GM19351 (cell line): ENCODE data around the gene CACHD1.
"Not testable (repeated sequence)": the region's sequence is repeated elsewhere in the genome, so short reads cannot be mapped to it uniquely, and the experiment has no call there.

ENCODE experiments used
- ATAC-seq: cut with Tn5 transposase; IDR thresholded peaks from one replicate; pipeline ENCODE4 v1.9.1; 2021; ENCODE audit warnings: mild to moderate bottlenecking, moderate library complexity; ENCODE audit not compliant: unreplicated experiment

The CACHD1 gene

DNA sequence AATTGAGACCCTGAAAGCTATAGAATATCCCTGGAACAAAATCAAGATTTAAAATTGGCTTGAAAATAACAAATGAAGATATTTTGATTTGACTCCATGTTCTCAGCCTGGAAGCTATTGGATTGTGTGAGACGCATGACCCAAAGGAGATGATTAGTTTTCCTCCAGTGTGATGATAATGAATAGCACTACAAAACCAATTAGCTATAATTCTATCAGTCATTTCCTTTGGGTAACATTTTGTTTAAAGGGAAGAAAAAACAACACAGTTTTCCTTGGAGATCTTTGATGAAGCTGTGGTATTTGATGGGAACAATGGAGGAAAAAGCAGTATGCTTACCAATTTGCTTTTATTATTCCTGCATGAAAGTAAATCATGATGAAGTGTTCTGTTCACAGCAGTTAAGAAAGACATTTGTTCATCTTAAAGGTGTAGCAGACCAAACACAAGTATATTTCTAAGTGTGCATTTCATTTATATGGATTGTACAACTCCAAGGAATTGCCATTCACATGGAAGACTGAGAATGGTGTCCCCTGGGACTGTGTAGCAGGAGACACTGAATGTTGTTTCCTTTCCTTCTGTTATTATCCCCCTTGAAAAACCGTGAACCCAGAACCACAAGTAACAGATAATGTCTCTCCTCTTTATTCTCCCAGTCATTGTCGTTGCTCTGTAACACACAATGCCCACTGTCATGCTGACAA, 111.4 kb downstream of the CACHD1 start:
- ATAC-seq = no peak

DNA sequence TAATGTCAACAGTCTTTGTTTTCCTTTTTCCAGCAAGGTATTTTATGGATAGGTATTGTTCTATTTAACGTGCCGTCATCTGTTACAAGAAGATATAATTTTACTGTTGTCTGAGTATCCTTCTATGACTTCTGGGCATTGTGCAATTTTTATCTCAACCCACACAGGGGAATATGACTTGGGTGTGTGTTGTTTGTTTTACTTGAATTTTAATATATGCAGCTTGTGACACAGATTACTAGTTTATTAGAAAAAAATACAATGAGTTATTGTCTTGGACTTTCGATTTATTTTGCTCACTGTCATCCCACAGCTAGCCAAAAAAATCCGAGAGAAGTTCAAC, 111.9 kb downstream of the CACHD1 start:
- no peak for ATAC-seq

DNA sequence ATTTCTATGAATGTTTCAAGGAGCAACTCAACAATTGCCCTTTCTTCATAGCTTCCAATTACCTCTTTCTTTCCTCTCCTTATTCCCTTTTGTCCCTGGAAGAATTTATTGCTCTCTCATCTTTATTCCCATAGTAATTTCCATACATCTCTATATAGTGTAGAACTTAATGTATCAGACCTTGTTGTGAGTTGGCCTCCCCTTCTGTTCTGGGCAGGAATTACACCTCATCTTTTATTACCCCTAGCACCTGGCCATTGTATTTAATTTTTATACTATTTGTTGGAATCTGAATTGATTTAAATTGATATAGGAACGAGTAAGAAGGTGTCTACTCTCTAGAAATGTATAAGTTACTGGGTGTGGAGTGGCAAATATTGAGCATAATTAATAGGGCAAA, 114.5 kb downstream of the CACHD1 start:
- no peak for ATAC-seq

- ATAC-seq = no peak
These were observed 118.9 kb downstream of the CACHD1 start for GRCh38 chr1:64588876-64589275.

DNA sequence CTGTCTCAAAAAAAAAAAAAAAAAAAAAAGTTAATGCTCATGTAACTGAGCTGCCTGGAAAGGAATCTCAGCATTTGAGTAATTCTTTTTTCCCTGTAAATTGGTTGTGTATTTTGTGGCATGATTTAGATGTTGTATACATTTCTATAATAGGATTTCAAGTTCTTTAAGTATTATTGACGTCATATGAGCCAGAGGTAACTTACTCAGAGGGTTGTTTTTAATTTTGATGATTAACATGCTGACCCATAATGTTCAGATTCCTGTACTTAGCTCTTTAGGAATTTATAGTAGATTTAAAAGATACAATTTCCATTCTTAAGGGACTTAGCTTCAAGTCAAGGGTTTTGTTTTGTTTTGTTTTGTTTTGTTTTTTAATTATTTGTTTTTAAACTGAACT, 120.4 kb downstream of the CACHD1 start:
- no peak for ATAC-seq

GRCh38 chr1:64594446-64594845, 124.5 kb downstream of the CACHD1 start:
- ATAC-seq = no peak

GRCh38 chr1:64595871-64596515, 126.1 kb downstream of the CACHD1 start:
- ATAC-seq = no peak

- no peak for ATAC-seq
These were observed 127.2 kb downstream of the CACHD1 start for GRCh38 chr1:64597113-64597512.

DNA sequence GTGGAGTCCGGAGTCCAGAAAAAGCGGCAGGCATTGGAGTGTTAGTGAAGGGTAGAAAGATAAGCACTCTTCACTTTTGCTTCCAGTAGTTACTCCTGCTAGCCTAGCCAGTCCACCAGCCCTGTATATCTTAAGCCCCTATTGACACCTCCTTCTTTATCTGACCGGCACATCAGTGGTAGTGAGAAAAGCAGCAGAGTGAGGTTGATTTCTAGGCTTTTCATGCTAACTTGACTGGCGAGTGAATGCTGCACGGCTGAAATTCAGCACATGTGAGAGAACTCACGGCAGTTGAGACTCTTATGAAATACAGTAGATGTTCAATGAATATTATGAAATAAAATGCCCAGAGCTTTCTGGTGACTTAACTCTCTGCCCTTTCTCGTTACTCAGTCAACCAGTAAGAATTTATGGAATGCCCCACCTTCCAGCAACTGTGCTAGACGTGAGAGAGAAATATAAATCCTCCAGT, 128.2 kb downstream of the CACHD1 start:
- ATAC-seq = no peak

DNA sequence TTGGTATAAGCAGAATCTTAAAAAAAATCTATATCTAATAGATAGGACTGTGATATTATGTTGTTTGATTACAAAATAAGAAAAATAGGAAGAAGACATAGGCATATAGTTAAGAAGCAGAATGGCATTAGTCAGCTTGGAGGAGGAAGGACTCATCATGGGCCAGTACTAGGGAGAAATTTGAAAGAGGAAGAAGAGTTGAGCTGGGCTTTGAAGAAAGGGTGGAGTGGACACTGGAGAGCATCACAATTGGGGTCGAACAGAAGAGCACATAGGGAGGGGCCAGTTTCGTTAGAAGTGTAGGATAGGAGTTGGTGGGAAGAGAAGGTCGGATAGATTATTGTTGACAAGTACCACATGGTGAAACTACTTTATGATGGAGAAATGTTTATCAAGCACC, 129.3 kb downstream of the CACHD1 start:
- ATAC-seq = no peak

DNA sequence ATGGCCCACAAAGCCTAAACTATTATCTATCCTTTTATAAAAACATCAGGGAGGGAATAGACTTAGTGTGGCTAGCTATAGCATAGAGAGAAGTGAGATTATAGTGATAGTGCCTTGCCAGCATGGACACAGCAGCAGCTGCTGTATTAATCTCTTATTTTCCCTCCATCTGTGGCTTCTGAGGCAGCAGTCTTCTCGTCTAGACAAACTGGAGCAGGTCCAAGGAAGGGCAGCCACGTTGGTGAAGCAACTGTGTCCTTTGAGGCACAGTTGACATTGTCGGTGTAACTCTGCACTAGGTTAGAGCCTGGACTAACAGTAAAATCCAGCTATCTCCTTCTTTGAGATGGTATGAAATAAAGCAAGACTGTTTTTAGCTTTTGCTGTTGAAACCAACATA, 131.3 kb downstream of the CACHD1 start:
- no peak for ATAC-seq

GRCh38 chr1:64608005-64608650, 138.2 kb downstream of the CACHD1 start:
- ATAC-seq = no peak

GRCh38 chr1:64608651-64609048, 138.7 kb downstream of the CACHD1 start:
- no peak for ATAC-seq

DNA sequence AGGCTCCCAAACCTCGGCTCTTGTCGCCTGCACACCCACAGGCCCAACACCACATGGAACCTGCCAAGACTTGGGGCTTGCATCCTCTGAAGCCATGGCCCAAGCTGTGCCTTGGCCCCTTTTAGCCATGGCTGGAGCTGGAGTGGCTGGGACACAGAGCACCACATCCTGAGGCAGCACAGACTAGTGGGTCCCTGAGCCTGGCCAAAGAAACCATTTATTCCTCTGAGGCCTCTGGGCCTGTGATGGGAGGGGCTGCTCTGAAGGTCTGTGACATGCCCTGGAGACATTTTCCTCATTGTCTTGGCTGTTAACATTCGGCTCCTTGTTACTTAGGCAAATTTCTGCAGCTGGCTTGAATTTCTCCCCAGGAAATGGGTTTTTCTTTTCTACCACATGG, 141.0 kb downstream of the CACHD1 start:
- ATAC-seq = not testable (repeated sequence)

GRCh38 chr1:64616039-64616438, 146.1 kb downstream of the CACHD1 start:
- no peak for ATAC-seq

DNA sequence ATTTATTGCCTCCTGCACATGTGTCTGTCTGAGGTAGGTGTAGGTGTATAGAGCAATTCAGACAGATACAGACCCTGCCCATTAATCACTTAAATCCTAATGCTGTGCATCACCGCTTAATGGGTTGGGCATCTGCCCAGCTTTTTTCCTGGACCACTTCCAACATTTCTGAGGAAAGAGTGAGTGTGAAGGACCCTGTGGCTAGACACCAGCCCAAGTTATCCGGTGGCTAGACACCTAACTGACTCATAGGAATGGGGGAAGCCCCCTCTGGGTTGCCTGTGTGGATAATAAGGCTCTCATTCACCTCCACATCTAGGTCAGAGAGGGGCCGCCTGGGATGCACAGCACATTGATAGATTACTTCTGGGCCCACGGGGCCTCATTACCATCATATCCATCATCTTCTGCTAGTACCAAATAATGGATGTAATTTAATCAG, 153.8 kb downstream of the CACHD1 start:
- ATAC-seq = no peak

DNA sequence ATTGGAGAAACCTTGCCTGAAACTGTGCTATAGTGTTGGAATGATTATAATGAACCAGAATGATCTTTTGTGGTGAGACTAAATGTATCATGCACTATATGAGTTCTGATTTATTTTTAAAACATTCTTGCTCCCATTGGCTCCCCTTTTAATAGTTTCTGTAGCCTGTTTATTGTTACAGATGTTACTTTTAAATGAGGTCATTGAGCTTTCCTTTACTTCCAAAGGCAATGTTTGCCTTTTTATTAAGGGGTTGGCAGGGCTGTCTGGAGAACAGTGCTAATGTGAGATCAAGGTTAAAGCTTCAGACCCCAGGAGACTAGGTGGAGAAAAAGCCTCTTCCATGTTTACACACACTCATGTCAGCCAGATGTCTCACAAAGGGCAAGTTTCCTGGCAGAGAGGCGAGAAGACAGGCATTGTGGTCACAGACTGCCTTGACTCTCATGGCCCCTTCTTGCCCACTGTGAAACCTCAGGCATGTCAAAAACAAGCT, 154.3 kb downstream of the CACHD1 start:
- no peak for ATAC-seq

- ATAC-seq = no peak
These were observed 154.9 kb downstream of the CACHD1 start for GRCh38 chr1:64624808-64625207.

DNA sequence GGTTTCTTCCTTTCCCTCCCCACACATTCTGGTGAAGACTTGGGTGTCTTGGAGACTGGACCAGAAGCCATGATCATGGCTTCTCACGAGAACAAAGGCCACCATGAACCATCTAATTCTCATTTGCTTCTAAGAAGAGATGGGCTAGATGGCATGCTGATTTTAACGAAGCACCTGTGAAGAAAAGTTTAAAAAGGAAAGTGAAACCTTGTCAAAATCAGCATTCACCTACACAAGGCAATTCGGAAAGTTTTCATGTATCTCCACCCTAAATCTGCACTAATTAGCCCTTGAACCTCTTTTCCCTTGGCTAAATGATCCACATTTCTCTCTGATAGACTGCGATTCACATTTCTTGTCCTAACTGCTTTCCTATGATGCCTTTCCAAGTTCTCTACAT, 160.7 kb downstream of the CACHD1 start:
- no peak for ATAC-seq

DNA sequence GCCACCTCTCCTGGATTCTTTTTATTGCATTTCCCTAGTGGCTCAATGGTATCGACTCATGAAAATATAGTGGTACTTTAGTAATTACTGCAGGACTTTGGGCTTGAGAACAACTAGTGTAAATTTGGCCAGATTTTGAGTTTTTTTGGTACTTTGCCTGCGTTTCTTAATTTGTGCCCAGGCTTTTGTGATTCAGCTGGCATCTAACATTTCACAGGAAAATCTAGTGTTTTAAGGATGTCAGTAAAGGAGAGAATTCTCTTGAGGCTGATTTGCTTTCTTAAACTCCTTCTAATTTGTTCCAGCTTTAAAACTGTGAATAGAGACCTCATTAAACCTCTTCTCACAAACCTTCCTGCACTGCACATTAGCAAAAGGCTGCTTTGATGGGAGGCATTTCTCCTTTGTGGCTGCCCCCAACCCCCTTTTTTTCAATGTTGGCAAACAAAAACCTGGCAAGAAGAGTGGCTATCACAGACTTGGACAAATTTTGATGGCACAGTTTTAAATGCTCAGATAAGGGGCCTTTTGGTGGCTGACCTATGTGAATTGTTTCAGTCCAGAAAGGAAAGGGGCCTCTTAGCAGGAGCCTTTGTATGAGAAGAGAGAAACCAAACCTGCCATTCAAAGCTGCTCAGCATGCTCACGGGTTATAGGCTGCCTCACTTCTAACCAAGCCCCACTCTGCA, 161.6 kb downstream of the CACHD1 start:
- no peak for ATAC-seq

GRCh38 chr1:64632936-64633335, 163.0 kb downstream of the CACHD1 start:
- no peak for ATAC-seq
